NCI-H1105 (cell line): ENCODE data around the gene PDE11A.

Experiments
- DNase-seq: peaks from one replicate; lab custom pipeline; 2025; lab: John Stamatoyannopoulos, UW

The PDE11A gene

DNA sequence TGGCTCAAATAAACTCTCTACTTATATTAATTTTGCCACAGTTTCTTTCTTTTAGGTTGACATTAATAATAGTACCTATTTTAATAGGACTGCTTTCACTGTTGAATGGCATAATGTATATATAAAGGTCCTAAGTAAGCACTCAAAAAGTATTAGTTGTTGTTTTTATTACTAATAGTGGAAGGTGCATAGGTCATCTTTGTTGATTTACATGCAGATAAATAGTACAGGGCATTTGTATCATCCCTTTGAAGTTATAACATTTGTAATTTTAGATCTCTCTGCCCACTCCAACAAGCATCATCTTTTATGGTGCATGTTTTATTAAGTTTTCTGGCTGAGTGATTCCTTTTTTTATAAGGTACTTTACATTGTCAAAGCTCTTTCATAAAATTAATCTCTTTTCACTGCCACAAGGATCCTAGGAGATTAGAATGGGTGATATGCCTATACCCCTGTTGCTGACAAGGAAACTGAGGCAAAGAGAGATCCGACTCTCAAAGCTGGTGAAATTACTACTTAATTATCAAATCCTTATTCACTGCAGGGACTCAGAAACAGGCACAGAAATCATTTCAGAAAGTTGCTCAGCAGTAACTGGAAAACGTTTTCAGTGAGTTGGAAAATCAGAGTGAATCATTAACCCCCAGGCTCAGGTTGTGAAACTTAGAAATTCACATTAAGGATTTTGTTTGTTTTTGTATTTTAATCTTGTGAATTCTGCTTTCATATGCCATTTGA, 380.4 kb downstream of the PDE11A start:
- no peak for DNase-seq

- DNase-seq = no peak
These were observed 381.4 kb downstream of the PDE11A start for GRCh38 chr2:177691177-177691576.

DNA sequence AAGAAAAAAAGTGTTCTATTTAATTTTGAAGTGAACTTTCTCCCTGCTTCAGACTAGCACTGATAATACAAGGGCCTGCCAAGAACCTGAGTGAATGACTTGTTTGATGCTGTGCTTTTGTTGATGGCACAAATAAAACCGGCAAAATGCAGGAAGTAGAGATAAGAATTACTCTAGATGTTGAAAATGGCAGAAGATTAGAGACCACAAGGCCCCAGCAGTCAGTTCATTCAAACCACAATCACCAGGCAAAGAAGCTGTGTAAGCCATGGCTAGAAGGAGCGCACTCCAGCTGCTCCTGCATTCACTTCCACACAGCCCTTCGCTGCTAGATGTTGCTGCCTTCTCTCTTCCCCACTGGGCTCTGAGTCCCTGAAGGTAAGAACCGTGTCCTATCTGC, 383.0 kb downstream of the PDE11A start:
- no peak for DNase-seq

DNA sequence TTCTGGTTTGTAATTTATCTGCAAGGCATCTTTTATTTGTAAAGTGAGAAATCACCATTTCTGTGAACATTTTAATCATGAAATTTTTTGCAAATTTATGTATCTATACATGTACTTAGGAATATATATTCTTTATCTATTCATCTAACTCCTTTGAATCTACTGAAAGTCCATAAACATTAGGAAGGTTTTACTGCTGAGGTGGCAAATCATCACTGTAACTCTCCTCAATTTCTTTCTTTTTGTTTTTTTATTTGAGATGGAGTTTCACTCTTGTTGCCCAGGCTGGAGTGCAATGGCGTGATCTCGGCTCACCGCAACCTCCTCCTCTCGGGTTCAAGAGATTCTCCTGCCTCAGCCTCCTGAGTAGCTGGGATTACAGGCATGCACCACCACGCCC, 383.7 kb downstream of the PDE11A start:
- DNase-seq = no peak

DNA sequence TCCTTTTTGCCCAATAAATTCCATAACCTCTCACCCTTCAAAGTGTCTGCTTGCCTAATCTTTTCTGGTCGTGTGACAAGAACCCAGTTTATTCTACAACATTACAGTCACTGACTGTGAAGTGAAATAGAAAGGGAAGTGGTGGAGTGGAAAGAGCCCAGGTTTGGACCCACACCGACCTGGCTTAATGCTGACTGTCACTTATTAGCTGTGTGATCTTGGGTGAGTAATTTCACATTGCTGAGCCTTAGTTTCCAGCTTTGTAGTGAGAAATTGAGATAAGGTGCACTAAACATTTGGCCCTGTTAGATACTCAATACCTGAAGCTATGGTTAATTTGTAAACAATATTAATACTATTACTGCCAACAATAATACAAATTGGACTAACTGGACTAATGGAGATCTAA, 388.9 kb downstream of the PDE11A start:
- DNase-seq = no peak

DNA sequence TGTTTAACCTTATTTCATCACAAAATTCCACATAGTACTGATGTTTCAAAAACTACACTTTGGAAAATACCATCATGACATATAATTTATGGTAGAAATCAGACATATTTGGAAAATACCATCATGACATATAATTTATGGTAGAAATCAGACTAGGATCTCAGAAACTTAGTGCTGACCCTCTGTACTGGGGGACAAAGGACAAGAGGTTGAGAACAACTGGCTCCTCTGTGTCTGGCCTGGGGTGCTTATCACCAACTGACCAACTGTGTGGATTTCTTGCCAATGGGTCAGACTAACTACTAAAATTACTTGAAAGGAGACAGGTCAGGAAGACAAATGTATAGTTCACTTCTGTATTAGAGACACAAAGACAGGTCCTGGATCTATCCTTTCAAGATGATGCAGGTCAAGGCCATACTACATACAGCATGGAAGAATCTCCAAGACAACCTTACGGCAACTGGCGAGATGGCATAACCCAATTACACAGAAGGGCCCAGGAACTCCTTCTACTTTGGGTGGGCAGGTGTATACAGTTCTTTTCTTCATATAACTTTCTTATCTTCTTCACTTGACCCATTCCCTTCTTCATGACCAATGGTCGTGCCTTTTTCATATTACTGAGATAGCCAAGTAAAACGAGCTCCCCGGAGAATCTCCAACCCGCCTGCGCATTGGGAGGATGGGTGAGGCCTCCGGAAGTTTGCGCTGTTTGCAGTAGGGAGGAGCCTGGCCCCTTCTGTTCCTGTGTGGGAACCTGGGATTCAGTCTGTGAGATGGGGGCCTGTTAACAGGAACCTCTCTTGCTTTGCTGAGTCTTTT, 389.5 kb downstream of the PDE11A start:
- no peak for DNase-seq

- DNase-seq = no peak
These were observed 390.6 kb downstream of the PDE11A start for GRCh38 chr2:177682006-177682405.

- no peak for DNase-seq
These were observed 391.5 kb downstream of the PDE11A start for GRCh38 chr2:177680866-177681712.

DNA sequence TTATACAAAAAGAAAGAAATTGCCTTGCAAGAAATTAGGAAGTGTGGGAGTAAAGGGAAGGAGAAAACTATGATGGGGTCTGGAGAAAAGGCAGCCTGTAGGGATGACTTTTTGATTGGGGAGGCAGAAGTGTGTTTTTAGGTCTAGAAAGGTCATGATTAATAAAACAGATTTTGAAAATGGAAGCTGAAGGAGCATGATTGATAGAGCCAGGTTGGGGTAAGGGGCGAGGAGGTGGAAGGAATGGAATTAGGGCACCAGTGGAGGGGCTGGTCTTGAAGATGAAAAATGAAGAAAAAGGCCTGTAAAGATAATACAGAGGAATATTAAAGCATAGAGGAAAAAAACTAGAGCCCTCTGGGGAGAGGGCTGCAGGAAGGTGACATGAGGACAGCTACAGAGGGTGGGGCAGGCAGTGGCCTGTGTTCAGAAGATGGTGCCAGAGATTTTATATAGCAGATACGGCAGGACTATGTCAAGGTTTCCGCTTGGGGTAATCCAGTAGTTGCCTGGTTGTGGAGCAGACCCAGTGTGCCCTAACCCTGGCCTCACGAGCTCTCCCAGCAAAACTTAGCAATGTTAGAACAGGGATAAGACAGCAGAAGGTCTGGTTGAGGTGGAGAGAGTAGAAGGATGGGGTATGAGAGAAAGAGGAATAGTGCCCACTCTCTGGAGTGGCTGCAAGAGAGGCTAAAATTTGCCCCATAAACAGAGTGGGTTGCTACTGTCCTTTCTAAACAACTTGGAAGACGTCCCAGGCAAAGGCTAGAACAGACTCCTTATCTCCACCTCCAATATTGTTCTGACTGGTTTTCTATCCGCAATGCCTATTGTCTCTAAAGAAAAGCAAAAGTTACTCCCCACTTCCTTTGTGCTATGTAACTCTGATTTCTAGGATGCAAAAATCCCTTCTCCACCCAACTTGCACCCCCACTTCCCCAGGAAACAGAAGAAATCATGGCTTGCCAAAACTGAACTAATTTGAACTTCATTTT, 392.7 kb downstream of the PDE11A start:
- no peak for DNase-seq

- DNase-seq = no peak
These were observed 393.6 kb downstream of the PDE11A start for GRCh38 chr2:177678939-177679338.

- DNase-seq = no peak
These were observed 395.9 kb downstream of the PDE11A start for GRCh38 chr2:177676636-177677035.

GRCh38 chr2:177675825-177676224, 396.8 kb downstream of the PDE11A start:
- no peak for DNase-seq

GRCh38 chr2:177675350-177675821, 397.2 kb downstream of the PDE11A start:
- DNase-seq = no peak

DNA sequence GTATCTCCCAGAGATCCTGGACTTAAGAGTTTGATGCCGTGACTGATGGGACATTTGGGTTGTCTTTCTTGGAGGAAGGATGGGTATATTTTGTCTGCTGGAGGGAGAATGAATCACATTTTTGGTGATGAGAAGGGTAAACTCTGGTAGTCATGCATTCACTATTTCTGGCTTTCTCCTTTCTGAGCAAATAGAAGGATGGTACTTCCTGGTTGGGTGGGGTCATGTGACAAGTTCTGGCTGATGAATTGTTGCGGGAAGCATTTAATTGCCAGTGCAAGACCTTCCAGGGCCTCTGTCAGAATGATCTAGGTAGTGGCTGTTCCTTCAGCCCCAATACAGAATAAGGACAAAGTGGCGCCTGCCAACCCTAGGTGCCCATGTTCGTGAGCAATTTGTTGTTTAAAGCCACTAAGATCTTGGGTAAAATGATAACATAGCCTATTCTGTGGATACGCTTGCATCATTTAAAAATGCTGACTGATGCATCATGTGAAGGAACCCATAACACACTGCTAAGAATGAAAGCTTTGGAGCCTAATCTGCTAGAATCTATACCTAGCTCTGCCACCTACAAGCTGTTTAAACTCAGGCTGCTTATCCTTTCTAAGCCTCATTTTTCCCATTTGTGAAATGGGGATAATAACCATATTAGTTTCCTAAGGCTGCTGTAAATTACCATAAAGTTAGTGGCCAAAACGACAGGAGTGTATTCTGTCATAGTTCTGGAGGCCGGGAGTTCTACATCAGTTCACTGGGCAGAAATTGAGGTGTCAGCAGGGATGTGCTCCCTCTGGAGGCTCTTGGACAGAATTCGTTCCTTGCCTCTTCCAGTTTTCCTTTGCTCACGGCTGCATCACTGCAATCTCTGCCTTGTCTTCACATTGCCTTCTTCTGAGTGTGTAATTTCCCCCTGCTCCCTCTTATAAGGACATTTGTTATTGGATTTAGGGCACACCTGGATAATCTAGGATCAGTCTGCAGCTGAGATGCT, 398.7 kb downstream of the PDE11A start:
- DNase-seq = no peak

DNA sequence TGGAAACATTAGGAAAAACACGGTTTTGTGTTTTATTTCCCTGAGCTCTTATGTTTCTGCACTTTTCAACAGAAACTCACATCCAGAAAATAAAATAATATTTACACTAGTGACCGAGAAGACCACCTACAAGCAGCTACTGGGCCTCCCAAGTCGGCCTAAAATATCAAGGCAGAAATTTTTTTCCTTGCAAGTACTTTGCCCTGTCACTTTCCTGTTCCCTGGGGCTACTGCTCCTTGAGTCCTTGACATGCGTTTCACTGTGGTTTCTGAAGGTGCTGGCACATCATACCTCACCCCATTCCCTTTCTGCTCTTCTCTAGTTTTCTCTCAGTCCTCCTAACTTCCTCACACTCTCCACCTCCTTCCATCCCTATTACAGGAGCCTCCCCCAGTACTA, 400.9 kb downstream of the PDE11A start:
- no peak for DNase-seq

DNA sequence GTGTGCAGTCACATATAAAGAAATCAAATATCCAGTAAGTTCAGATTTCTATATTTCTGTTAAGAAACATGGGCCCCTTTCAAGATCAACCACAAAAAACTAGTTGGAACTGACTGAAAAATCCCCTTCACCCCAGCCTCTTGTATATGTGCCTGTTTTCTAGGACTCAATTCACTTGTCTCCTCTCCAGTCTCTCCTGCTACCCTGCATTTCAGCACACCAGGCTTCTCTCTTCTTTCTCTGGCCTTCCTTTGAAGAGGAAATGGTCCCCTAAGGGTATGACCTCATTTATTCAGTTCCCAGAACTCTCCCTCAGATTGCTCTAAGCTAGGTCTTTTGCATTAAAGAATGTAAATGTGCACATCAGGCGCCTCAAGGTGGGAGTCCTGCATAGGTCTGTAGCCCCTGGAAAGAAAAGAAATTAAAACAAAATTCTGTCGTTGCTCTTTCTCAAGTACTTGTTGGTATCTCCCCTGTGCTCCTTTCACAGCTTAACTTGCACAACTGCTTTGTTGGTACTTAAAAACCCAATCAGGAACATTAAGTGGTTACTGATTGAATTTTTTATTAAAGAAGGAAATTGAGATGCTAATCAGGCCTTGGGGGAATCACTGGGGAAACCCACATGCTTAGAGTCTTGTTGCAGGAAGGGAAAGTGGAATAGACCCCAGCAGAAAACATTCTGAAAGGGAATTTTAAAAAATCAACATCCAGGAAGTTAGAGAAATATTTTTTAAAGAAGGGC, 401.6 kb downstream of the PDE11A start:
- DNase-seq = no peak

DNA sequence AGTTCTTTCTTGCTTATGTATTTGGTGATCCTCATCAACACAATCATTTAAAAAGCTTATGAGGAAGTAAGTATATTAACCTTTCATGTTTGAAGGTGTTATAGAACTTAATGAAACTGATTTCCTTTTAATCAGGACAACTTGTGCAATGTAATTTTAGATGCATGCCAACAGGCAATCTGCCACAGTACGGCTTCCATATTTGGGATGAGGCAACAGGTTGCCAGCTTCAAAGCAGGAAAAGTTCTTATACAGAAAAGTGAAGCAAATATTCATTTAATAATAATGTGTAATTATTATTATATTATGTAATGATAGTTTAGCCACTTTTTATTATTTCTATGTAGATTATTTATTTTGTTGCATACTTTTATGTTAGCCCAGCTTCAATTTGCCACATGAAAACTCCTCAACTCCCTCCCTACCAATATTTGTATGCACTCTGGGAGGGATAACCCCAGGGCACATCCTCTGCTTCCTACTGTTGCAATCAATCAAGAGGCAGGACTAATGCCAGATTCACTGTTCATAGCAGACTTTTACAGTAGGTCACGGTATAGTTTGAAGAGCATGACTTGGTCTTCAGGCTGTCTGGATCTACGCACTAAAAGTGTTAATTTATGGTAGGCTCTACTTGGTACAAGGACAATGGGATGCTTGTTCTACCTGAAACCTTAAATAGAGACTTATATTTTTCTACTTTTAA, 402.8 kb downstream of the PDE11A start:
- DNase-seq = no peak

GRCh38 chr2:177669201-177669600, 403.4 kb downstream of the PDE11A start:
- DNase-seq = no peak

DNA sequence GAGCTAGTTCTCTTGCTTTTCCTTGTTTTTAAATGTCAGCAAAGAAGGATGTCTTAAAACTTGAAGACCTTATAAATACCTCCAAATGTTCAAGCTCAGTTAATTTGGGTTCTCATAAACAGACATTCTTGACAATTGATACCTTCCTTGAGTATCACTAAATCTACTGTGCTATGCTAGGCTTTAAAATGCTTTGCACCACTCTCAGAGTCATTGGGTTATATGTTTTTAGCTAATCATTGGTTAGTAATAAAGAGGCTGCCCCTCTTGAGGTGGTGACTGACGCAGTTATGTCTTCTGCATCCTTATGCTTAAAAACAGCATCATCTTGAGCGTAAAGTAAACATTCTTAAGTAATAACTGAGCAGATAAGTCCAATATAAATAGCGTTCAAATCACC, 404.0 kb downstream of the PDE11A start:
- DNase-seq = no peak
